AG08395 (cell line): ENCODE results near the gene SART1.

Source experiments
- DNase-seq: peaks from one replicate; pipeline ENCODE4 v3.0.0; 2012; ENCODE audit warnings: mixed read lengths, low spot score

SART1 gene

DNA sequence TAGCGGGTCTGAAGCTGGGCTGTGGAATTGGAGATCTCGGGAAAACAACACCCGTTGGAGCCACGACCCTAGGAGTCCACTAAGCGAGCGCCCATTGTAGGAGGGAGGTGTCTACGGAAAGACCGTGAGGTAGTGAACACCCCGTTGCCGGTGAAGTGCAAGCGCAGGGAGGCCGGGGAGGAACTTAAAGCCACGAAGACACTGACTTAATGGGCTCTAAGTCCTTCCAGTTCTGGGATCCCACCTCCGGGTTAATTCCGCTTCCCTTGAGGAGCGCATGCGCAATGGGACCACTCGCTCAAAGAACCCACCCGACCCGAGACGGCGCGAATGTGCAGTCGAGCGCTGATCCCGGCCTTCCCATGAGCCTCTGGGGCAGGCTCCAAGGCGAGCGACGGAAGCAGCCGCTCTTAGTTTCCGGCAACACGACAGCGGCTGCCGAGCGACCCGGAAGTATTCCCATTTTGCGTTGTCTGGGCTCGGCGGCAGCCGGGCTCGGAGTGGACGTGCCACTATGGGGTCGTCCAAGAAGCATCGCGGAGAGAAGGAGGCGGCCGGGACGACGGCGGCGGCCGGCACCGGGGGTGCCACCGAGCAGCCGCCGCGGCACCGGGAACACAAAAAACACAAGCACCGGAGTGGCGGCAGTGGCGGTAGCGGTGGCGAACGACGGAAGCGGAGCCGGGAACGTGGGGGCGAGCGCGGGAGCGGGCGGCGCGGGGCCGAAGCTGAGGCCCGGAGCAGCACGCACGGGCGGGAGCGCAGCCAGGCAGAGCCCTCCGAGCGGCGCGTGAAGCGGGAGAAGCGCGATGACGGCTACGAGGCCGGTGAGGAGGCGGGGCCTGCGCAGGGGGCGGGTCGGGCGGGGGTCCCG is at the start of gene SART1:
SART1 (plus strand) TSS at position 468 of the 874 bp plus-strand sequence; CDS start at position 515, 47 bp downstream.
- DNase-seq: peak; percentile 99

DNA sequence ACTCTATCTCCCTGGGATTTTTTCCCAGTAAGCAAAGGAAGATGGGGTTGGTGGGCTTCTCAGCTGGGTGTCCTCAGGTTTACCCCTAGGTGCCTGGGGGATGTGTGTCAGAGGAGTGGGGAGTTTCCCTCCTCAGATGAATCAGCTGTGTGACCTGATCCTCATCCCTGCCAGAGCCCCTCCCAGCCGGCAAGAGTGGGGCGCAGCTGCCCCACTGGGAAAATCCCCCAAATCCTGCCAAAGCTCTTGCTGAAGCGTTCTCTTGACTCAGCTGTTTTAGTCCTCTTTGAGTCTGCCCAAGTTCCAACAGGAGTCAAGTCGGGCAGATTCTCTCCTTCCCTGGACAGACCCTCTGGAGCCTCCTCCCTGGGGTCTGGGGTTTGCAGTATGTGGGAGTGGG is 48.7 kb upstream of the SART1 start:
- peak; percentile 49 for DNase-seq

DNA sequence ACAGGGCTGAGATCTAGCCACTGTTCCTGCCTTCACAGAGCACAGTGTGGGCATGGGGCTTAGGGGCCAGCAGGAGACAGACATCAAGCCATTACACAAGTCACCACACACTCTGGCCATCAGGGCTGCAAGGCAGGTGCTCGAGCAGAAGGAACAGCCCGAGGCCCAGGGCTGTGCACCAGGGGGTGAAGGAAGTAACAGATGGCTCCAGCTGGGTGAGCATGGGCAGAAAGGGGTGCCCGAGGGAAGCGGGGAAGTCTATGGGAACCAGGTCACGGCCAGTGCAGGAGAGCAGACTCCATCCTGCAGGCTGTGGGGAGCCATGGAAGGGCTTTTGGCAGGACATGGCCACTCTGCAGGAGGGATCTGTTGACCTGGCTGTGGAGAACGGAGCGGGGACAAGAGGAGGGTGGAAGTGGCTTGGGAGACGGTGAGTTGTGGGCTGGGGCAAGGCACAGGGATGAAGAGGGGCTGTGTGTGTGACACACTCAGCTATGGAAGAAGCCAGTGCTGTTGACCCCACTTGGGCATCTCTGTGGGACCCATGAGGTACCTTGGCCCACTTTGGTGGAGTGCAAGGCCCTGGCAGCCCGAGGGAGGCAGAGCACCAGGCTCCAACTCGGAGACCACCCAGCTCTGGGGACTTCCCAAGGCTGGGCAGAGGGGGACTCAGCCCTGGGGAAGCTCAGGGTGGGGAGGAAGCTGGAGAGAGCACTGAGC is 46.3 kb upstream of the SART1 start:
- DNase-seq: no peak

DNA sequence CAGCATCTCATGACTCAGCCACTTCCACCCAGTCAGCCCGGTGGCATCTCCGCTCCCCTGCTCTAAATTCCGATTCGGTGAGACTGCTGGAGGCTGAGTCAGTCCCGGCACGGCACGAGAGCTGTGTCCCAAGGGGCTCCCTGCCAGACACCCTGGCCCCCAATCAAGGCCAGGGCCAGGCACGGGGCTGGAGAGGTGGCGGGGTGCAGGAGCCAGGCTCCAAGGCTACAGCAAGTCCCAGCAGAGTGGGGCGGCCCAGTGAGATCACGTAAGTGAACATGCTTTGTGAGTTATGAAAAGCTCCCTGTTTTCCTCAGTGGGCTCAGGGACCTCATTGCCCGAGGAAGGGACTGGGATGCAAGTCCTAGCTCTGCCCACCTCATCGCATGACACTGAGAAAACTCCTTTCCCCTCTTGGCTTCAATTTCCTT is 45.7 kb upstream of the SART1 start:
- peak; percentile 96 for DNase-seq

DNA sequence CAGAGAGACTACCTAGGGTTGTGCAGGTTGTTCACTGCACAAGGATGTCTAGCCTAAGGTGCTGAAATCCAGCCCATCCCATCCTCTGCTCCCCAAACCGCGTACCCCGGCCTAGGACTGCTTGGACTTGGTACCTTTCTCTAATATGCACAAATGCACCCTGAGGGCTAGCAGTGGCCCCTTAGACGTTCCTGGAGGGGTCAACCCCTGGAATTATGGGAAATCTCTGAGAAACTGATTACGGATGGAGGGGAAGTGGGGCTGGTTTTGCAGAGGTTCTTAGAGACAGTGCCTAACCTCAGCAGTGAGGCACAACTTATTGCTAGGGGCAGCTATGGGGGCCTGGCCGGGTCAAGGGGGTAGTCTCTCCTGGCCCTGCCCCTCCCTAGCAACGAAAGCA is 45.1 kb upstream of the SART1 start:
- DNase-seq: no peak

GRCh38 chr11:65917077-65917433 is 44.5 kb upstream of the SART1 start:
- no peak for DNase-seq

GRCh38 chr11:65917434-65918210 is 43.9 kb upstream of the SART1 start:
- DNase-seq: no peak

- DNase-seq: no peak
These were observed 43.1 kb upstream of the SART1 start, which contains the start of gene C11orf68 for GRCh38 chr11:65918211-65919140. Gene C11orf68 (minus strand): TSS chr11:65919062. CDS start chr11:65919031, 31 bp downstream.

- peak; percentile 98 for DNase-seq
These were observed 42.4 kb upstream of the SART1 start, which contains the start of gene DRAP1 for GRCh38 chr11:65919141-65919572. Gene DRAP1 (plus strand): TSS chr11:65919426. CDS start chr11:65919502, 76 bp downstream.

- DNase-seq: no peak
These were observed 41.8 kb upstream of the SART1 start for GRCh38 chr11:65919573-65920371.

- DNase-seq: no peak
These were observed 41.1 kb upstream of the SART1 start for GRCh38 chr11:65920372-65920802.

DNA sequence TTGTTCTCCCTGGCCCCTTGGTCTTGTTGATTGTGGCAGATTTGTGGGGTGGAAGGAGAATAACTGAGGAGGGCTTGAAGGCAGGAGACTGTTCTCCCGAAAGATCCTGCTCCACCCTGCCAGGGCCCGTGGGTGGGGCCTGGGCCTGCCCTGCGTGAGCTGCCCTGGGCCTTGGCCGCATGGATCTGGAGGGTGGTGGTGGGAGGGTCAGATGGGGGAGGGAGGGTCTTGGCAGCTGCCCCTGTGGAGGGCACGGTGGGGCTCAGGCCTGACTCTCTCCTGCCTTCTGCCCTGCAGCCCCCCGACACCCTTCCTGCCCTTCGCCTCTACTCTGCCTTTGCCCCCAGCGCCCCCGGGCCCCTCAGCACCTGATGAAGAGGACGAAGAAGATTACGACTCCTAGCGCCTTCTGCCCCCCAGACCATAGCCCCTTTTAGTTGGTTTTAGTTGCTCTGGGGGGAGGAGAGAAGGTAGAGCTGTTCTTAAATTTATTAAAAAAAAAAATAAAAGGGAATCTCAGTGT is 40.4 kb upstream of the SART1 start:
- no peak for DNase-seq

- DNase-seq: no peak
These were observed 39.7 kb upstream of the SART1 start for GRCh38 chr11:65921876-65922275.

DNA sequence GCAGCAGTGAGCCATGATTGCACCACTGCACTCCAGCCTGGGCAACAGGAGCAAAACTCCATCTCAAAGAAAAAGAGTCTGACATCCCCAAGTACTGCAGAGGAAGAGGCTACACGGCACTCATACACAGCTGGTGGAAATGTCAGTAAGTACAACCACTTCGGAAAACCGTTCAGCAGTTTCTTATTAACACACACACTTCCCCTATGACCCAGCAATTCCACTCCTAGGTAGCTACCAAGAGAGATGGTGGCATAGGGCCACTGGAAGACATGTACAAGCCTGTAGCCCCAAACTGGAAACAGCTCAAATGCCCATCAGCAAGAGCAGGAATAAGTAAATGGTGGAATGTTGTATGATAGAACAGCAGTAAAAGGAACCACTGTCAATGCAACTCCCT is 39.0 kb upstream of the SART1 start:
- DNase-seq: no peak

- DNase-seq: no peak
These were observed 36.1 kb upstream of the SART1 start for GRCh38 chr11:65925397-65925796.

DNA sequence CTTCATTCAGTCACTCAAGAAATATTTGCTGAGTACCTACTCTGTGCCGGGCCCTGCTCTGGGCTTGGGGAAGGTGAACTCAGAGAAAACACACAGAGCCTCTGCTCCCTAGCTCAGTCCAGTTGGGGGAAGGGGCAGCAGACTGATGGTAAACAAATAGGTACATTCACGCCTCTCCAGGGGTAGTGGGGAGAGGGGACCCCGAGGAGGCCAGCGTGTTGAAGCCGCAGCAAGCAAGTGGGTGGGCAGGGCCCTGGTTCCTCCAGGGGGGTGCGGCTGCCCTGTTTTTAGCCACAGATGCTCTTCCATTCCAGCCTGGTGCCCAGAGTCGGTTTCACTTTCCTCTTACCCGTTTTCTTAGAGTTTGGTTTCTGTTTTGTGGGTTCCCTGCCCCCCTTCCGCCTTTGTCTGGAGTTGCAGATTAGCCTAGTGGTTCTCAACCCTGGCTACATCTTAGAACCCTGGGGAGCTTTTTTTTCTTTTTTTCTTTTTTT is 33.6 kb upstream of the SART1 start:
- DNase-seq: no peak

DNA sequence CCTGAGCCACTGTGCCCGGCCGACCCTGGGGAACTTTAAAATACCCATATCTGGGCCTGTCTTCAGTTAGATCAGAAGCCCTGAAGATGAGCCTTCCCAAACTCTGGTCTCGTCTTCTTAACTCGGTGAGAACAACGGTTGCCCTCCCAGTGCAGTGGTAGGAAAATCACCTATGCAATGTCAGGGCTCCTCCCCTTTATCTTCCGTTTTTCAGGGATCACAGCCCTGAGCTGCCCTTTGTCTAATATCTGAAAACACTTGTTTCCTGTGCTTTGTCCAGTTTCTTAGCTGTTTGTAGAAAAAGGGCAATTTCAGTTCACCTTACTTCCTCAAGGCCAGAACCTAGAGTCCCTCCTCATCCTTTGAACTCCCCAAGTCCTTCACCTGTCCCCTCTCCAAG is 32.9 kb upstream of the SART1 start:
- no peak for DNase-seq

DNA sequence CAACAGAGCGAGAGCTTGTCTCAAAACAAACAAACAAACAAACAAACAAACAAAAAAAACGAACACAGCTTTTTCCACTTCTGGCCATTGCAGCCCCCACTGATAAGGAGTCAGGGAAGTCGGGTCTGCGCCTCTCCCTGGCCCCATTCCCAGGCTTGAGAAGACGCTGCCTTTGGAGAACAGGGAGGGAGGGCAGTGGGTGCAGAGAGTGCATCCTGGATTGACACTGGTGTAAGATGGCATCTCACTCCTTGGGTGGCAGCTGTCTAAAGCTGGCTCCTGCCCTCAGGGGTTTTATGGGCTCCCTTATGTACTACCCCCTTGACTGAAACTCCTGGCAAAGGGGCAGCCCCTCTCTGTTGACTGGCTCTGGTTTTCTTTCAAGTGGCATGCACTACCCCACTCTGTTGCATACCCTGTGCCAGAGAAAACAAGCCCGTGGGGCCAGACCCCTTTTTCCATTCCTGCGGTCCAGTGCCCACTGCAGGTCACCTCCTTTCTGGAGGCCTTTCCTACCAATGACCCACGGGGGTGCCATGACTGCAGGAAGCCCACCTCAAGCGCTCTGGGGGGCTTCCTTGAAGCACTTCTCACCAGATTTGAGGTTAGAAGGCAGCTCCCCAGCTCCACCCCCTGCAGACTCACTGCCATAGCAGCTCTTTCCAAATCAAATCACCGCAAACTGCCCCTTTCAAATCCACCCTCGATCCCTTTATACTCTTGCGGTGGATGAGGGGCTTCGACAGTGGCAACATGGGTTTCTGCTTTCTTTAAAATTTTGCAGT is 29.6 kb upstream of the SART1 start:
- no peak for DNase-seq

DNA sequence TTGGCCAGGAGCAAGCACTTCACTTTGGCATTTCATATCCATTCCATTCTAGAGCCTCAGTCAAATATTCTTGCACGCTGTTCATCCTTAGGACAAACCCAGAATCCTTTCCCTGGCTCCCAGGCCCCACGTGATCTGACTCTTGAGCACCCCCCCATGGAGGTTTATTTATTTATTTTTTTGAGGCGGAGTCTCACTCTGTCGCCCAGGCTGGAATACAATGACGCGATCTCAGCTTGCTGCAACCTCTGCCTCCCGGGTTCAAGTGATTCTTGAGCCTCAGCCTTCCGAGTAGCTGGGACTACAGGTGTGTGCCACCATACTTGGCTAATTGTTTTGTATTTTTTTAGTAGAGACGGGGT is 29.0 kb upstream of the SART1 start:
- peak; percentile 47 for DNase-seq
